Caco-2 (cell line): Measurements from ENCODE around the gene ANKRD49. TPM values are rescaled to one million over a fixed set of nuclear protein-coding genes. Genes with fewer than 3 reads are reported as not detected.

ENCODE experiments used
- BruUV-seq: library from RNA; stranded (reverse); fragments of 400-500 nt; replicated peaks from 2 replicates; lab custom pipeline; 2021; lab: Mats Ljungman, UMichigan
- CTCF ChIA-PET: fragments of 300-600 bp; sonication (Branson Sonifier 250); formaldehyde crosslinking; loops from one replicate; lab custom pipeline; 2022; ENCODE audit warnings: antibody characterized with exemption; lab: Charles Lee
- POLR2A ChIA-PET: fragments of 300-600 bp; sonication (Branson Sonifier 250); formaldehyde crosslinking; loops from one replicate; lab custom pipeline; 2022; ENCODE audit warnings: antibody characterized with exemption; lab: Charles Lee
- DNase-seq, 2 experiments: peaks; one replicate each; pipeline versions ENCODE4 v3.0.0 to v3.0.0-alpha.2; 2020 to 2022
- H3K27me3 ChIP-seq: replicated peaks from 2 replicates; pipeline ENCODE4 v1.6.0; 2011; ENCODE audit warnings: low read length; ENCODE audit not compliant: control insufficient read depth, insufficient read depth
- H3K36me3 ChIP-seq: 2 replicates; pipeline ENCODE4 v1.5.1; 2011; ENCODE audit warnings: low read length; ENCODE audit not compliant: control insufficient read depth, insufficient read depth
- H3K4me1 ChIP-seq: fragments of 250-450 bp; sonication (Bioruptor Pico); 2 replicates; pipeline ENCODE4 v1.5.1; 2020; ENCODE audit warnings: mild to moderate bottlenecking
- H3K4me3 ChIP-seq: 2 replicates; pipeline ENCODE4 v1.5.1; 2011; ENCODE audit warnings: low read depth, mild to moderate bottlenecking, control low read depth, low read length
- H3K9me3 ChIP-seq: fragments of 250-450 bp; sonication (Bioruptor Pico); 2 replicates; pipeline ENCODE4 v1.5.1; 2020; ENCODE audit warnings: mild to moderate bottlenecking, moderate library complexity
- H3K27ac Mint-ChIP-seq: one replicate; pipeline ENCODE4 v1.8.0; 2022; ENCODE audit warnings: mixed read lengths; ENCODE audit not compliant: unreplicated experiment
- H3K27me3 Mint-ChIP-seq: one replicate; pipeline ENCODE4 v1.8.0; 2022; ENCODE audit warnings: mixed read lengths; ENCODE audit not compliant: insufficient read depth, unreplicated experiment
- H3K36me3 Mint-ChIP-seq: one replicate; pipeline ENCODE4 v1.8.0; 2022; ENCODE audit warnings: mild to moderate bottlenecking, mixed read lengths; ENCODE audit not compliant: insufficient read depth, unreplicated experiment
- H3K4me1 Mint-ChIP-seq: one replicate; pipeline ENCODE4 v1.8.0; 2022; ENCODE audit warnings: low read depth, mixed read lengths; ENCODE audit not compliant: unreplicated experiment
- H3K4me3 Mint-ChIP-seq: one replicate; pipeline ENCODE4 v1.8.0; 2022; ENCODE audit warnings: mild to moderate bottlenecking, moderate library complexity, mixed read lengths; ENCODE audit not compliant: unreplicated experiment
- H3K9me3 Mint-ChIP-seq: one replicate; pipeline ENCODE4 v1.8.0; 2022; ENCODE audit warnings: mixed read lengths; ENCODE audit not compliant: unreplicated experiment
- CTCF ChIP-seq, 2 experiments: fragments of 200-600 bp in 1 of 2; IDR thresholded peaks; 1 replicate in 1 of 2; 2 replicates in 1 of 2; pipeline versions ENCODE4 v1.5.1 to v1.8.0; 2011 to 2022; ENCODE audit warnings: antibody characterized with exemption in 1 of 2, control low read depth in 1 of 2, inconsistent platforms in 1 of 2, low read depth in 1 of 2, low read length in 1 of 2, mild to moderate bottlenecking in 1 of 2, moderate library complexity in 1 of 2; ENCODE audit not compliant: insufficient read depth in 1 of 2, severe bottlenecking in 1 of 2, unreplicated experiment in 1 of 2
- intact Hi-C: fragments of 100-400 bp; cut with micrococcal nuclease; formaldehyde crosslinking; loops from one replicate; pipeline ENCODE4 v1.10.0; 2022; ENCODE audit not compliant: unreplicated experiment
- total RNA-seq: library from RNA; stranded (reverse); gene quantifications from 2 replicates; pipeline ENCODE4 v1.2.3, GENCODE V29; 2022

The ANKRD49 gene
- total RNA-seq, 1 experiment from 2014 or later, result 29.2 TPM

- no peak for TF ChIP-seq CTCF (IDR thresholded peaks at IDR 0.05; ENCODE audit: insufficient read depth in 1 of 2, low read depth in 1 of 2, low read length in 1 of 2, severe bottlenecking in 1 of 2, unreplicated experiment in 1 of 2)
- no TSS peak for BruUV-seq
- no peaks in the 10 kb centered on the region for H3K9me3 ChIP-seq
- ChIA-PET POLR2A (interaction anchor here (0.7 kb wide), 1 partner anchor 193 kb away, joined by 3 read pairs; no protein-coding TSS in a partner anchor), CTCF (no interaction called here)
- Mint-ChIP-seq H3K4me1 (no peaks in the 10 kb centered on the region), H3K36me3 (peaks cover 40% of the 10 kb centered on the region), H3K27ac (no peak overlapping the region), H3K9me3 (no peaks in the 10 kb centered on the region), H3K4me3 (no peak overlapping the region), H3K27me3 (no peaks in the 10 kb centered on the region)
- peaks cover 5% of the 10 kb centered on the region; the same call in 1 of the 2 replicates for H3K4me1 ChIP-seq
- H3K27me3 ChIP-seq, result no peaks in the 10 kb centered on the region
- H3K4me3 ChIP-seq, result no peak overlapping the region
- intact Hi-C loops, result no loop called here
- H3K36me3 ChIP-seq, result 0 out of 2 replicates have a peak, but pooled peaks cover 1% of the 10 kb centered on the region
- DNase-seq, result no peak
Measured at GRCh38 chr11:94450048-94450447, 43.7 kb upstream of the ANKRD49 start.

- POLR2A ChIA-PET, result no interaction called here
- BruUV-seq, result no TSS peak
- Mint-ChIP-seq H3K36me3 (peaks cover 25% of the 10 kb centered on the region), H3K27me3 (no peaks in the 10 kb centered on the region), H3K9me3 (no peaks in the 10 kb centered on the region), H3K4me1 (peaks cover 14% of the 10 kb centered on the region), H3K27ac (no peak overlapping the region), H3K4me3 (no peak overlapping the region)
- H3K4me3 ChIP-seq, result no peak overlapping the region
- no peak for DNase-seq
- peaks cover 20% of the 10 kb centered on the region for H3K4me1 ChIP-seq
- CTCF ChIA-PET, result no interaction called here
- H3K27me3 ChIP-seq, result no peaks in the 10 kb centered on the region
- no peaks in the 10 kb centered on the region for H3K36me3 ChIP-seq
- no peak for TF ChIP-seq CTCF (IDR thresholded peaks at IDR 0.05; ENCODE audit: insufficient read depth in 1 of 2, low read depth in 1 of 2, low read length in 1 of 2, severe bottlenecking in 1 of 2, unreplicated experiment in 1 of 2)
- intact Hi-C loops, result no loop called here
- no peaks in the 10 kb centered on the region for H3K9me3 ChIP-seq
Measured at GRCh38 chr11:94452988-94453387, 40.8 kb upstream of the ANKRD49 start.

GRCh38 chr11:94454301-94454700 is 39.5 kb upstream of the ANKRD49 start:
- ChIA-PET CTCF (no interaction called here), POLR2A (no interaction called here)
- no peak for TF ChIP-seq CTCF (IDR thresholded peaks at IDR 0.05; ENCODE audit: insufficient read depth in 1 of 2, low read depth in 1 of 2, low read length in 1 of 2, severe bottlenecking in 1 of 2, unreplicated experiment in 1 of 2)
- intact Hi-C loops, result no loop called here
- Mint-ChIP-seq H3K27me3 (no peaks in the 10 kb centered on the region), H3K9me3 (no peaks in the 10 kb centered on the region), H3K4me1 (peaks cover 14% of the 10 kb centered on the region), H3K27ac (no peak overlapping the region), H3K36me3 (peaks cover 17% of the 10 kb centered on the region), H3K4me3 (no peak overlapping the region)
- DNase-seq, result no peak
- H3K4me3 ChIP-seq, result no peak overlapping the region
- no peaks in the 10 kb centered on the region for H3K27me3 ChIP-seq
- peaks cover 20% of the 10 kb centered on the region for H3K4me1 ChIP-seq
- no peaks in the 10 kb centered on the region for H3K36me3 ChIP-seq
- H3K9me3 ChIP-seq, result 0 out of 2 replicates have a peak, but pooled peaks cover 3% of the 10 kb centered on the region
- BruUV-seq, result no TSS peak
